ENCODE data around the gene SLC22A15. TPM values are rescaled to one million over a fixed set of nuclear protein-coding genes. Genes with fewer than 3 reads are reported as not detected.

SLC22A15 gene
- total RNA-seq, 1 donor from 2014 or later: 4.5 TPM

- no peaks in the 10 kb centered on the region for H3K9me3 Mint-ChIP-seq (ENCODE audit: unreplicated experiment)
- peaks cover 11% of the 10 kb centered on the region for H3K27me3 Mint-ChIP-seq (ENCODE audit: unreplicated experiment)
- no peaks in the 10 kb centered on the region for H3K4me1 Mint-ChIP-seq (ENCODE audit: unreplicated experiment)
- H3K36me3 Mint-ChIP-seq (ENCODE audit: unreplicated experiment): no peaks in the 10 kb centered on the region
- TF ChIP-seq, protein P1, sequence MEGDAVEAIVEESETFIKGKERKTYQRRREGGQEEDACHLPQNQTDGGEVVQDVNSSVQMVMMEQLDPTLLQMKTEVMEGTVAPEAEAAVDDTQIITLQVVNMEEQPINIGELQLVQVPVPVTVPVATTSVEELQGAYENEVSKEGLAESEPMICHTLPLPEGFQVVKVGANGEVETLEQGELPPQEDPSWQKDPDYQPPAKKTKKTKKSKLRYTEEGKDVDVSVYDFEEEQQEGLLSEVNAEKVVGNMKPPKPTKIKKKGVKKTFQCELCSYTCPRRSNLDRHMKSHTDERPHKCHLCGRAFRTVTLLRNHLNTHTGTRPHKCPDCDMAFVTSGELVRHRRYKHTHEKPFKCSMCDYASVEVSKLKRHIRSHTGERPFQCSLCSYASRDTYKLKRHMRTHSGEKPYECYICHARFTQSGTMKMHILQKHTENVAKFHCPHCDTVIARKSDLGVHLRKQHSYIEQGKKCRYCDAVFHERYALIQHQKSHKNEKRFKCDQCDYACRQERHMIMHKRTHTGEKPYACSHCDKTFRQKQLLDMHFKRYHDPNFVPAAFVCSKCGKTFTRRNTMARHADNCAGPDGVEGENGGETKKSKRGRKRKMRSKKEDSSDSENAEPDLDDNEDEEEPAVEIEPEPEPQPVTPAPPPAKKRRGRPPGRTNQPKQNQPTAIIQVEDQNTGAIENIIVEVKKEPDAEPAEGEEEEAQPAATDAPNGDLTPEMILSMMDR (IDR thresholded peaks at IDR 0.05): no peak
- no peak overlapping the region for H3K27ac Mint-ChIP-seq (ENCODE audit: unreplicated experiment)
- DNase-seq (ENCODE audit: extremely low spot score, unreplicated experiment): no peak
- no peak overlapping the region for H3K4me3 Mint-ChIP-seq (ENCODE audit: unreplicated experiment)
Measured at GRCh38 chr1:116105996-116106395, 129.7 kb downstream of the SLC22A15 start.

DNA sequence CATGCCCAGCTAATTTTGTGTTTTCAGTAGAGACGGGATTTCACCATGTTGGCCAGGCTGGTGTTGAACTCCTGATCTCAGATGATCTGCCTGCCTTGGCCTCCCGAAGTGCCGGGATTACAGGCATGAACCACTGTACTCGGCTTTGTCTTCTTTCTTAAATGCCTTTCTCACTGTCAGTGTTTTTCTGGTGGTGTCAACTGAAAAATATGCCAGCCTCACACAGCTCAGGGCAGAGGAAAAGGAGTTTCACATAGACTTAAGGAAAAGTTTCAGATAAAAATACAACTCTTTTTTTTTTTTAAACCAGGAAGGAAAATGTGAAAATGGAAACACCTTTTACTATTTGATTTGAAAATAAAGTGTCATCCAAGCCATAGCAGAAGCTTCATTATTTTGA lies 130.3 kb downstream of the SLC22A15 start:
- no peaks in the 10 kb centered on the region for H3K9me3 Mint-ChIP-seq (ENCODE audit: unreplicated experiment)
- peaks cover 12% of the 10 kb centered on the region for H3K27me3 Mint-ChIP-seq (ENCODE audit: unreplicated experiment)
- H3K4me1 Mint-ChIP-seq (ENCODE audit: unreplicated experiment): no peaks in the 10 kb centered on the region
- H3K4me3 Mint-ChIP-seq (ENCODE audit: unreplicated experiment): no peak overlapping the region
- no peak for DNase-seq (ENCODE audit: extremely low spot score, unreplicated experiment)
- H3K36me3 Mint-ChIP-seq (ENCODE audit: unreplicated experiment): no peaks in the 10 kb centered on the region
- H3K27ac Mint-ChIP-seq (ENCODE audit: unreplicated experiment): no peak overlapping the region
- TF ChIP-seq, protein P1 (IDR thresholded peaks at IDR 0.05): no peak

DNA sequence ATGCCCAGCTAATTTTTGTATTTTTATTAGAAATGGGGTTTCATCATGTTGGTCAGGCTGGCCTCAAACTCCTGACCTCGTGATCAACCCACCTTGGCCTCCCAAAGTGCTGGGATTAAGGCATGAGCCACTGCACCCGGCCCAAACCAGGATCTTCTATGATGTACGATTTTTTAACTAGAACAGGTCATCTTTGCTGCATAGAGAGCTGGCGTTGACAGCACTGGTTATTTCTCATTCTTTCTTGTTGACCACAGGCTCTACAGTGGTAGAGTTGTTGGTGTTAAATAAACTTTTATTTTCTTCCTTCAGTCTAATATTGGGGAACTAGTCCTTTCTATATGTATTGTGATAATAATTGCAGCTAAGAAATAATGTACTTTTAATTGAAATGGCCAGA lies 131.1 kb downstream of the SLC22A15 start:
- peaks cover 16% of the 10 kb centered on the region for H3K27me3 Mint-ChIP-seq (ENCODE audit: unreplicated experiment)
- no peak for DNase-seq (ENCODE audit: extremely low spot score, unreplicated experiment)
- no peak overlapping the region for H3K4me3 Mint-ChIP-seq (ENCODE audit: unreplicated experiment)
- H3K36me3 Mint-ChIP-seq (ENCODE audit: unreplicated experiment): no peaks in the 10 kb centered on the region
- no peaks in the 10 kb centered on the region for H3K4me1 Mint-ChIP-seq (ENCODE audit: unreplicated experiment)
- TF ChIP-seq, protein P1 (IDR thresholded peaks at IDR 0.05): no peak
- no peak overlapping the region for H3K27ac Mint-ChIP-seq (ENCODE audit: unreplicated experiment)
- H3K9me3 Mint-ChIP-seq (ENCODE audit: unreplicated experiment): no peaks in the 10 kb centered on the region

DNA sequence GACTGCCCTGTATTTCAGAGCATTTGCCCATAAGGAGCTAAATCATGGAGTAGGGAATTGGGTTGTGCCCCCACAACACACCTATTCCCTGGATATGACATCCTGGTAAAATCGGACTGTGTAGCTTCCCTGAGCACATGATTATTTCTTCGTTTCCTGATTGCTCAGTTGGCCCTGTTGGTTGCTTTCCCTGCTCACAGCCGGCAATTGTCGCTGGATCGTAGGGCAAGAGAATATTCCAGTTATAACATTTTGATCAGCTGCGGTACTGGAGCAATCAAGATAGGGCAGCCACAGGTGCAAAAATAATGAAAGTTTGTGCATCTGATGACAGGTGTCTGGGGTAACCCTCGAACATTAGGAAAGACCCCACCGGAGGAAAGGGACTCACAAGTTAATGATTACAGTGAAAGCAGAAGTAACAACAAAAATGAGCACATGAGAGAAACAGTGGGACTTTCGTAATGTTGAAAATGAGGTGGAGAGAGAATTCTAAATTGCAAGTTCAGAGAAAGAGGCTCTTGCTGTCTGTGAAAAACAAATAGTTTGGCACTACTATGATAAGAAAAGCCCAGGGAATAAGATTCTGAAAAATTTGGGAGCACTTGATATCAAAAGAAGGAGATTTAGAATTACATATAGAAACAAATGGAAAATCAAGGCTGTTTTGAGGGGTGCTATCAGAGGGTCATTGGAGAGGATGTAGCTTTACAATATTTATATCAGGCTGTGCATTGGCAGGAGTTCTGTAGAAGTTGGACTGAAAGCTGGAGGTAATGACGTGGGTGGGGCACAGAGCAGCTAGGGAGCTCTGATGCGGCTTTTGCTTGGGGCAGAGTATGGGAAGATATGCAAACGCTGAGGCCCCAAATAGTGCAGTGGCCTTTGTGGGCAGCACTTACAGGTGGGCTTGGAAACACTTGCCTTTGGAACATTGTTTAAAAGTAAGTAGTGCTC lies 134.5 kb downstream of the SLC22A15 start, which contains the start of gene MAB21L3:
Gene MAB21L3 (plus strand): TSS at position 833 of the 957 bp plus-strand sequence. CDS start 1,217 bp downstream, outside the sequence.
- TF ChIP-seq, protein P1 (IDR thresholded peaks at IDR 0.05): no peak
- no peak for DNase-seq (ENCODE audit: extremely low spot score, unreplicated experiment)
- Mint-ChIP-seq H3K36me3 (ENCODE audit: unreplicated experiment) (no peaks in the 10 kb centered on the region), H3K4me3 (ENCODE audit: unreplicated experiment) (no peak within 1 kb of the TSS), H3K4me1 (ENCODE audit: unreplicated experiment) (peaks cover 3% of the 10 kb centered on the region), H3K27me3 (ENCODE audit: unreplicated experiment) (peaks cover 24% of the 10 kb centered on the region), H3K27ac (ENCODE audit: unreplicated experiment) (no peak within 1 kb of the TSS), H3K9me3 (ENCODE audit: unreplicated experiment) (no peaks in the 10 kb centered on the region)

DNA sequence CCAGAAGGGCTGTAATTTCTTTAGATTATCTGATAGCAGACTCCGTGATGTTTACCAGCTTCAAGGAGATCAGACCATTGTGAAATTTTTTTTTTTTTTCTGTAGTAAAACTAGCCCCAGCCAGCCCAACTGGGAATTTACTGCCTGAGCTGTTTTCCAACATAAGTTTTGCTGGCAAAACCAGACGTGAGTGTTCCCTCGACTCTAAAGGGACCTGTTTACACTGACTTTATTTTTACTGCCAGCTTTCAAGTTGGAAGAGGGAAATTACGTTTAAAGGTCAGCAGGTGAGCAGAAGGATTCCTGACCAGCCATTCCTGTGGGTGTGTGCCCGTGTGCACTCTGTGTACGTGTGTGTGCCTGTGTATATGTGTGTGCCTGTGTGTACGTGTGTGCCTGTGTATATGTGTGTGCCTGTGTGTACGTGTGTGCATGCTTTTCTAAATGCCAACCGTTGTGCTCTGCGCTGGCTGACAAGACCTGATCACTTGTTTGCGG lies 135.3 kb downstream of the SLC22A15 start:
- Mint-ChIP-seq H3K27me3 (ENCODE audit: unreplicated experiment) (peaks cover 20% of the 10 kb centered on the region), H3K4me3 (ENCODE audit: unreplicated experiment) (no peak overlapping the region), H3K9me3 (ENCODE audit: unreplicated experiment) (no peaks in the 10 kb centered on the region), H3K27ac (ENCODE audit: unreplicated experiment) (no peak overlapping the region), H3K4me1 (ENCODE audit: unreplicated experiment) (peaks cover 3% of the 10 kb centered on the region), H3K36me3 (ENCODE audit: unreplicated experiment) (no peaks in the 10 kb centered on the region)
- TF ChIP-seq, protein P1 (IDR thresholded peaks at IDR 0.05): no peak
- DNase-seq (ENCODE audit: extremely low spot score, unreplicated experiment): no peak

All from osteocyte (in vitro differentiated cells).